A673 (cell line): ENCODE measurements around the gene CCDC102A. TPM values are rescaled to one million over a fixed set of nuclear protein-coding genes. Genes with fewer than 3 reads are reported as not detected.

Source experiments
- BruUV-seq: library from RNA; stranded (reverse); fragments of 400-500 nt; replicated peaks from 2 replicates; lab custom pipeline; 2021; lab: Mats Ljungman, UMichigan
- CTCF ChIA-PET: fragments of 300-600 bp; sonication (Branson Sonifier 250); formaldehyde crosslinking; loops from one replicate; lab custom pipeline; 2022; ENCODE audit warnings: antibody characterized with exemption; lab: Charles Lee
- POLR2A ChIA-PET: fragments of 300-600 bp; sonication (Branson Sonifier 250); formaldehyde crosslinking; loops from one replicate; lab custom pipeline; 2022; ENCODE audit warnings: antibody characterized with exemption; ENCODE audit not compliant: low non-redundant PET; lab: Charles Lee
- DNase-seq: peaks from one replicate; pipeline ENCODE4 v3.0.0-alpha.2; 2015; ENCODE audit warnings: low spot score
- H3K27ac ChIP-seq: fragments of 200-600 bp; sonication (generic); 2 replicates; pipeline ENCODE4 v1.5.1; 2016; ENCODE audit warnings: mixed run types, low read depth, mild to moderate bottlenecking, mixed read lengths, antibody characterized with exemption, low read length; ENCODE audit not compliant: poor library complexity, severe bottlenecking
- H3K27me3 ChIP-seq: fragments of 200-600 bp; sonication (generic); replicated peaks from 2 replicates; pipeline ENCODE4 v1.6.1; 2017; ENCODE audit warnings: mixed run types, low read depth, mild to moderate bottlenecking, mixed read lengths, antibody characterized with exemption, low read length; ENCODE audit not compliant: insufficient read depth, poor library complexity
- H3K36me3 ChIP-seq: fragments of 200-600 bp; sonication (generic); 2 replicates; pipeline ENCODE4 v1.6.1; 2016; ENCODE audit warnings: mixed run types, mild to moderate bottlenecking, mixed read lengths, antibody characterized with exemption, low read length; ENCODE audit not compliant: insufficient read depth, poor library complexity, severe bottlenecking
- H3K4me1 ChIP-seq: fragments of 200-600 bp; sonication (generic); 2 replicates; pipeline ENCODE4 v1.6.1; 2017; ENCODE audit warnings: mixed run types, mild to moderate bottlenecking, mixed read lengths, antibody characterized with exemption, low read length; ENCODE audit not compliant: insufficient read depth, poor library complexity, severe bottlenecking
- H3K4me3 ChIP-seq: fragments of 200-600 bp; sonication (generic); 2 replicates; pipeline ENCODE4 v1.5.1; 2016; ENCODE audit warnings: low read depth, mixed run types, mild to moderate bottlenecking, mixed read lengths, low read length; ENCODE audit not compliant: poor library complexity, severe bottlenecking
- H3K9me3 ChIP-seq: fragments of 200-600 bp; sonication (generic); 2 replicates; pipeline ENCODE4 v1.6.1; 2016; ENCODE audit warnings: mixed run types, low read depth, mild to moderate bottlenecking, mixed read lengths, antibody characterized with exemption, low read length; ENCODE audit not compliant: poor library complexity, severe bottlenecking
- EZH2 ChIP-seq: fragments of 200-600 bp; sonication (generic); IDR thresholded peaks from 2 replicates; pipeline ENCODE4 v1.6.1; 2017; ENCODE audit warnings: borderline replicate concordance, low read depth, mild to moderate bottlenecking, mixed read lengths, antibody characterized with exemption, low read length; ENCODE audit not compliant: poor library complexity, severe bottlenecking
- intact Hi-C: fragments of 100-400 bp; cut with micrococcal nuclease; formaldehyde crosslinking; loops from one replicate; pipeline ENCODE4 v1.10.0; 2022; ENCODE audit not compliant: unreplicated experiment
- total RNA-seq: library from RNA; stranded (reverse); gene quantifications from 2 replicates; pipeline ENCODE4 v1.2.3, GENCODE V29; 2021
- TF ChIP-seq, protein P1 (sequence below): fragments of 300-800, 200-600 bp; sonication (generic); conservative IDR thresholded peaks from 2 replicates; pipeline ENCODE4 v1.5.1; 2017; ENCODE audit warnings: low read depth, mild to moderate bottlenecking, antibody characterized with exemption, low read length, moderate library complexity, mixed read lengths

The CCDC102A gene
- total RNA-seq, 1 experiment from 2014 or later: 10.3 TPM

DNA sequence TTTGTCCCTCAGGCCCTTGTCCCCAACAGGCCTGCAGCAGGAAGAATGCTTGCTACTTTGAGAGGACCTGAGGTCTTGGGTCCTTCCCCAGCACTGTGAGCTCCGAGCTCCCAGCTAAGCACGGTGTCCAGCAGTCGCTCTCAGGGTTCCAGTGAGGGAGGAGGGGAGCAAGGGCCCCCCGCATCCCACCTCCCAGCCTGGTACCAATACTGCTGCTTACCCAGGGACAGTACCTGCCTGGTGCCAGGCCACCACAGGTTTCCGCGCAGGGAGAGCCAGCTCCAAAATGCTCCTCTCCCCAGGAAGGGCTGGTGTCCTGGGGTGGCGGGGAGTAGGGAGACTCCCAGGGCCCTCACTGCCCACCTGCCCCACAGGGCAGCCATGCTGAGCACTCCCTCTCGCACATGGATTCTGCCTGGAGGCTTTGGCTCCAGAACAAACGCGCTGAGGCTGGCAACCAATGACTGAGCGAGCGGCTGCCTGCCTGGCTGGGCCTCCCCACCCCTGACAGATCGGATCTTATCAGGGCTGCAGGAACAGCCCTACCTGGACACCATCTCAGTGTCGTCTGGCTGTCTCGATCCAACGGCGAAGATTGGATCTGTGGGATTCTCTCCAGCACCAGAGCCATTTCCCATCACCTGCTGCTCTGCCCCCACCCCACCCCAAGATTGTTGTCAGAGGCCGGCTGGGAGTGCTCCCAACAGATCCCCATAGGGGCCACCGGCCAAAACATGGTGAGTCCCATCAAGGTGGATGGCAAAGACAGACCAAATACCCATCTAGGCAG, 52.5 kb downstream of the CCDC102A start:
- intact Hi-C loops: no loop called here
- CTCF ChIA-PET: no interaction called here
- no peaks in the 10 kb centered on the region for H3K36me3 ChIP-seq
- POLR2A ChIA-PET: no interaction called here
- no peaks in the 10 kb centered on the region for H3K9me3 ChIP-seq
- H3K27me3 ChIP-seq: no peaks in the 10 kb centered on the region
- TF ChIP-seq EZH2: no peak
- TF ChIP-seq, protein P1, sequence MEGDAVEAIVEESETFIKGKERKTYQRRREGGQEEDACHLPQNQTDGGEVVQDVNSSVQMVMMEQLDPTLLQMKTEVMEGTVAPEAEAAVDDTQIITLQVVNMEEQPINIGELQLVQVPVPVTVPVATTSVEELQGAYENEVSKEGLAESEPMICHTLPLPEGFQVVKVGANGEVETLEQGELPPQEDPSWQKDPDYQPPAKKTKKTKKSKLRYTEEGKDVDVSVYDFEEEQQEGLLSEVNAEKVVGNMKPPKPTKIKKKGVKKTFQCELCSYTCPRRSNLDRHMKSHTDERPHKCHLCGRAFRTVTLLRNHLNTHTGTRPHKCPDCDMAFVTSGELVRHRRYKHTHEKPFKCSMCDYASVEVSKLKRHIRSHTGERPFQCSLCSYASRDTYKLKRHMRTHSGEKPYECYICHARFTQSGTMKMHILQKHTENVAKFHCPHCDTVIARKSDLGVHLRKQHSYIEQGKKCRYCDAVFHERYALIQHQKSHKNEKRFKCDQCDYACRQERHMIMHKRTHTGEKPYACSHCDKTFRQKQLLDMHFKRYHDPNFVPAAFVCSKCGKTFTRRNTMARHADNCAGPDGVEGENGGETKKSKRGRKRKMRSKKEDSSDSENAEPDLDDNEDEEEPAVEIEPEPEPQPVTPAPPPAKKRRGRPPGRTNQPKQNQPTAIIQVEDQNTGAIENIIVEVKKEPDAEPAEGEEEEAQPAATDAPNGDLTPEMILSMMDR: no peak
- peaks cover 15% of the 10 kb centered on the region for H3K4me1 ChIP-seq
- DNase-seq: no peak
- BruUV-seq: no TSS peak
- H3K4me3 ChIP-seq: no peak overlapping the region
- no peak overlapping the region for H3K27ac ChIP-seq

- no peak overlapping the region for H3K4me3 ChIP-seq
- H3K27ac ChIP-seq: no peak overlapping the region
- H3K36me3 ChIP-seq: no peaks in the 10 kb centered on the region
- no TSS peak for BruUV-seq
- H3K9me3 ChIP-seq: no peaks in the 10 kb centered on the region
- intact Hi-C loops: no loop called here
- ChIA-PET POLR2A (no interaction called here), CTCF (no interaction called here)
- no peak for TF ChIP-seq EZH2
- TF ChIP-seq, protein P1: no peak
- no peaks in the 10 kb centered on the region for H3K27me3 ChIP-seq
- DNase-seq: no peak
- peaks cover 15% of the 10 kb centered on the region for H3K4me1 ChIP-seq
These were observed 53.4 kb downstream of the CCDC102A start for GRCh38 chr16:57482845-57483545.

DNA sequence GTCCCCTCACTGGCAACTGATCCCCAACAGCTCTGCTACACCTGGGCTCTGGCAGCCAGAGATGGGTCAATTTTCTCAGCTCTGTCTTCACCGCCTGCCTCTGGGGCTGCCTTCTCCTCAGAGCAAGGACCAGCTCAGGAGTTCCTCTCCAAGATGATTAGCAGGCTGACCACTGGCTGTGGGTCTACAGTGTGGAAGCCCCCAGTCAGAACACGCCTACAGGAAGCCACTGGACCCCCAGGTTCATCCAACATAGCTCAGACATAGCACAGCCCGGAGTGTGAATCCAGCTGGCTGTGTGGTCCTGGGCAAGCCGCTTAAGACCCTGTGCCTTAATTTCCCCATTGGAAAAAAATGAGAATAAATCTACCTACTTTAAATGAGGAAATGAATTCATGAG, 55.0 kb downstream of the CCDC102A start:
- no peak for DNase-seq
- intact Hi-C loops: no loop called here
- no peak overlapping the region for H3K27ac ChIP-seq
- H3K9me3 ChIP-seq: no peaks in the 10 kb centered on the region
- no peaks in the 10 kb centered on the region for H3K36me3 ChIP-seq
- H3K27me3 ChIP-seq: no peaks in the 10 kb centered on the region
- no TSS peak for BruUV-seq
- peaks cover 15% of the 10 kb centered on the region for H3K4me1 ChIP-seq
- TF ChIP-seq EZH2: no peak
- TF ChIP-seq, protein P1: no peak
- H3K4me3 ChIP-seq: no peak overlapping the region
- ChIA-PET POLR2A (no interaction called here), CTCF (no interaction called here)
